AG20443 (cell line): ENCODE results near the gene SSBP3.

Experiments
- DNase-seq: peaks from one replicate; pipeline ENCODE4 v3.0.0; 2012; ENCODE audit warnings: low spot score, mixed read lengths

SSBP3 gene

GRCh38 chr1:54305906-54306514, 100.2 kb downstream of the SSBP3 start:
- DNase-seq = no peak

GRCh38 chr1:54304518-54304917, 101.7 kb downstream of the SSBP3 start:
- DNase-seq = no peak

- no peak for DNase-seq
These were observed 103.0 kb downstream of the SSBP3 start for GRCh38 chr1:54302951-54303843.

GRCh38 chr1:54302549-54302948, 103.6 kb downstream of the SSBP3 start:
- no peak for DNase-seq

GRCh38 chr1:54301497-54301896, 104.7 kb downstream of the SSBP3 start:
- no peak for DNase-seq

GRCh38 chr1:54300401-54300800, 105.8 kb downstream of the SSBP3 start:
- no peak for DNase-seq

GRCh38 chr1:54299037-54299436, 107.2 kb downstream of the SSBP3 start:
- DNase-seq = peak; percentile 42

GRCh38 chr1:54298284-54299033, 107.7 kb downstream of the SSBP3 start:
- no peak for DNase-seq

- no peak for DNase-seq
These were observed 108.5 kb downstream of the SSBP3 start for GRCh38 chr1:54297596-54298283.

GRCh38 chr1:54296666-54297065, 109.5 kb downstream of the SSBP3 start:
- no peak for DNase-seq

- DNase-seq = peak; percentile 77
These were observed 111.3 kb downstream of the SSBP3 start for GRCh38 chr1:54294887-54295286.

- no peak for DNase-seq
These were observed 113.9 kb downstream of the SSBP3 start for GRCh38 chr1:54292002-54292911.

- no peak for DNase-seq
These were observed 114.8 kb downstream of the SSBP3 start for GRCh38 chr1:54291276-54292001.

GRCh38 chr1:54290506-54291184, 115.5 kb downstream of the SSBP3 start:
- DNase-seq = no peak

GRCh38 chr1:54289712-54290233, 116.4 kb downstream of the SSBP3 start:
- DNase-seq = peak; percentile 58

- peak; percentile 60 for DNase-seq
These were observed 118.4 kb downstream of the SSBP3 start for GRCh38 chr1:54287801-54288211.

GRCh38 chr1:54287176-54287650, 119.0 kb downstream of the SSBP3 start:
- DNase-seq = peak; percentile 79

GRCh38 chr1:54285815-54286345, 120.3 kb downstream of the SSBP3 start:
- no peak for DNase-seq
